ENCODE measurements around the gene CDR2L.

Gene CDR2L

DNA sequence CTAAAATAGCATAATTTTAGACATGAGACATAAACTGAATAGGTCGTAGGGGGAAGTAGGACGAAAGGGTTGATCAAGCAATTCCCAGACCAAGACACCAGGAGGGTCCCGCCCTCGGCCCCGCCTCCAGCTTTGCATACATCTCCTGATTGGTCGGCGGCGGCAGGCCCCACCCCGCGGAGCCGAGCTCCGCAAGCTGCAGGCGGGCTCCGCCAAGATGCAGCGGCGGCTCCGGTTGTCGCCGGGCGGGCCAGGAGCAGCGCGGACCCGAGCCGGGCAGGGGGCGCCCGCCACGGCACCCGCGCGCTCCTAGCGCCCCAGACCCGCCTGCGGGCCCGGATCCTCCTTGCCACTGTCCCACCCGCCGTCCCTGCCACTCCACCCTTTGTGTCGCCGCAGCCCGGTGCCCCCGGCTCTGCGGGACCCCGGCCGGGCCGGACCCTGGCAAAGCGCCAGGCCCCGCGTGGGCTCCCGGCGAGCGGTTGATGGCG is at the start of gene CDR2L:
TSS of gene CDR2L (plus strand) at position 215 of the 491 bp plus-strand sequence. CDS start 412 bp downstream, outside the sequence.
- peak; percentile 75 to 82 (median 79) for DNase-seq

DNA sequence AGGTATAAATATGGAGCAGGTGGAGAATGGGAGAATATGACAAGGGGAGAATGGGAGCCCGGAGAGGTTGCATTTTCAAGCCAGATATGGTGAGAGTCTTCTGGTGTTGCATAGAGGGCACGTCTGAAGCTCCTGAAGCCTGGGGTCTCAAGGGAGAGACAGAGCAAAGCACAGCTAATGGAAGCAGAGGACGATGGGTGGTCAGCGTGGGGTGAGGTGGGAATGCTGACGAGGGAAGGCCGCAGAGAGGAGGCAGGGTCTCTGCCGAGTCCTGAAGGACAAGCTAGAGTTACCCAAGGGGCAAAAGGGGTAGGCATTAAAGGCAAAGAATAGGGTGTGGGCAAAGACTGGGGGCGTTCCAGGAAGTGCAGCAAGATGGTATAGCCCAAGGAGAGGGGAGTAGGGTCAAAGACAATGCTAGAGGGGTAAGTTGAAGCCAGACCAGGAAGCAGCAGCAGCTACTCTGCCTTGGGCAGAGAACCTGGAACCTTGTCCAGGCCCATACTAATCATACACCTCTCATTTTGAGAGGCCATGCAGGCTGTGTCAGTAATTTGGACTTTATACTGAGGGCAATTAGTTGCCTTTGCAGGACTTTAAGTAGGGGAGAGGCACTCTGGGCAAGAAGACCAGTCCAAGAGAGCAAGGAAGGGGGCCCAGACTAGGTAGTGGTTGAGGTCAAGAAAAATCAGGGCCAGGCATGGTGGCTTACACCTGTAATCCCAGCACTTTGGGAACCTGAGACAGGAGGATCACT is 49.1 kb upstream of the CDR2L start:
- no peak for DNase-seq

DNA sequence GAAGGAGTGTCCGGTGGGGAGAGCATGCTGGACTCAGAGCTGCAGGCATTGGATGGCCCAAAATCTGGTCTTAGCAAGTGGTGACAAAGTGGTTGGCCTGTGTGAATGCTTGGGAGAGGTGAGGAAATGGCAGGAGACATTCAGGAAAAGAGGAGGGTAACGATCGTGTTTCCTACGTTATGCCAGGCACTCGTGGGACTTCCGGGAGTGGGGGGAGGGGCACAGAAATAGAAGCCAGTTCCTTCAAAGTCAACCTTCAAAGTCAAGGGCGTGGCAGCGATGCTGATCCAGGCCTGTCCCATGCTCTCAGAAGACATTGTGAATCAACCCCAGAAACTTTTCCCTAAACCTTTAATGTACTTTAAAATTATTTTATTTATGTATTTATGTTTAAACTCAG is 47.9 kb upstream of the CDR2L start:
- no peak for DNase-seq

DNA sequence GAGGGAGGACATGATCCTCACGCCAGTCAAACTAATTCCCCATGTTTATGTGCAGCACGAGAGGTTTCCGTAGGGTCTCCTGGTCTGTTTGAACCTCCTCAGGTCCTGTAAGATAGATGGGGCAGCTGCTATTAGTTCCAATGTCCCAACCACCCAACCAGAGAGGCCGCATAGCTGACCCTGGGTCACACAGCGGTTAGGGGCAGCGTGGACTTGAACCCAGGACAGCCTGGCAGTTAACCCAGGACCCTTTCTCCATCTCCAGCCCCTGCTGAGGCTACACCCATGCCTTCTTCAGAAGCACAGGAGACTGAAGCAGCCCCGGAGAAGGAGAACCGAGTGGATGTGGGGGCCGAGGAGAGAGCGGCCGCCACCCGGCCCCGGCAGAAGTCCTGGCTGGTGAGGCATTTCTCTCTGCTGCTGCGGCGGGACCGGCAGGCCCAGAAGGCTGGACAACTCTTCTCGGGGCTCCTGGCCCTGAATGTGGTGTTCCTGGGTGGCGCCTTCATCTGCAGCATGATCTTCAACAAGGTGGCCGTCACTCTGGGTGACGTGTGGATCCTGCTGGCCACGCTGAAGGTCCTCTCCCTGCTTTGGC is 46.2 kb upstream of the CDR2L start:
- no peak for DNase-seq

DNA sequence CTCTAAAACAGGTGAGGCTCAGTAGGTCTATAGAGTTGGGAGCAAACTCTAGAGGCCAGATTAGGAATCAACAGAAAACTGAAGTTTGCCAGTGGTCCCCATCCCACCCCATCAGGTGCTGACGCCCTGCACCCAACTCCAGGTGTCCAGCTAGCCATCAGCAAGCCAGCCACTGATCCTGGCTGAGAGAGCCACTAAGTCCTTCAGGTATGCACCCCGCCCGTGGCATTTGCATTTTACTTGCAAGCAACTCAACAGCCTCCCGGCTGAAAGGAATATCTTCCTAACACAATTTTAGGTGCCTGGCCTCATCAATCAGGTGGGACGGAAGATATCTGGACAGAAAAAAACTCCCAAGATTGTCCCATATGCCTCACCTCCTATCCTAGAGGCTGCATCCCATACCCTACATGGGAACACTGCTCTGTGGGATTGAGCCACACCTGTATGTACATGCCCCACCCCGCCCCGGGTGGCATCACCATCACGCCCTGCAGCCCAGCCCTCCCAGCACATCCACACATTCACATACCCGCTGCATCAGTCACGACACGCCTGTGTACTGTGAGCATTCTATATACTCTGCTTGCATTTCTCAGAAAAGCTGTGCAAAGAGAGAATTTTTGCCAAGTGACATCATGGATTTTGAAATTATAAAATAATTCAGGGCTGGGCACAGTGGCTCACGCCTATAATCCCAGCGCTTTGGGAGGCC is 43.5 kb upstream of the CDR2L start:
- no peak for DNase-seq

DNA sequence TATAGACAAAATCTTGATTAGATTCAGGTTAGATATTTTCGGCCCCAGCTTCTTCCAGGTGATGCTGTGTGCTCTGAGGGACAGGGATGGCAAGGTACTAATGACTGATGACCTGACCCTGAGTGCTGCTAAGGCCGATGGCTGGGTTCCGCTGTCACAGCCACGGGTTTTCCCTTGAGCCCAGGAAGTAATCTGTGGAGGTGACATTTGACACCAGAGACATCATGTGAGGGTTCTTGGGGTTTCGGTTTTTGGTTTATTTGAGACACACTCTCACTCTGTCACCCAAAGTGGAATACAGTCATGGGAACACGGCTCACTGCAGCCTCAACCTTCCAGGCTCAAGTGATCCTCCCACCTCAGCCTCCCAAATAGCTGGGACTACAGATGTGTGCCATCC is 41.9 kb upstream of the CDR2L start:
- DNase-seq: no peak

DNA sequence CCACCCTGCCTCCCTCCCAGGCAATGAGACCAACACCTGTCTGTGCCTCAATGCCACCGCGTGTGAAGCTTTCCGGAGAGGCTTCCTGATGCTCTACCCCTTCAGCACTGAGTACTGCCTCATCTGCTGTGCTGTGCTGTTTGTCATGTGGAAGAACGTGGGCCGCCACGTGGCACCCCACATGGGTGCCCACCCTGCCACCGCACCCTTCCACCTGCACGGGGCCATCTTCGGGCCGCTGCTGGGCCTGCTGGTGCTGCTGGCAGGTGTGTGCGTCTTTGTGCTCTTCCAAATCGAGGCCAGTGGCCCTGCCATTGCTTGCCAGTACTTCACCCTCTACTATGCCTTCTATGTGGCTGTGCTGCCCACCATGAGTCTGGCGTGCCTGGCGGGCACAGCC is 40.8 kb upstream of the CDR2L start:
- no peak for DNase-seq

DNA sequence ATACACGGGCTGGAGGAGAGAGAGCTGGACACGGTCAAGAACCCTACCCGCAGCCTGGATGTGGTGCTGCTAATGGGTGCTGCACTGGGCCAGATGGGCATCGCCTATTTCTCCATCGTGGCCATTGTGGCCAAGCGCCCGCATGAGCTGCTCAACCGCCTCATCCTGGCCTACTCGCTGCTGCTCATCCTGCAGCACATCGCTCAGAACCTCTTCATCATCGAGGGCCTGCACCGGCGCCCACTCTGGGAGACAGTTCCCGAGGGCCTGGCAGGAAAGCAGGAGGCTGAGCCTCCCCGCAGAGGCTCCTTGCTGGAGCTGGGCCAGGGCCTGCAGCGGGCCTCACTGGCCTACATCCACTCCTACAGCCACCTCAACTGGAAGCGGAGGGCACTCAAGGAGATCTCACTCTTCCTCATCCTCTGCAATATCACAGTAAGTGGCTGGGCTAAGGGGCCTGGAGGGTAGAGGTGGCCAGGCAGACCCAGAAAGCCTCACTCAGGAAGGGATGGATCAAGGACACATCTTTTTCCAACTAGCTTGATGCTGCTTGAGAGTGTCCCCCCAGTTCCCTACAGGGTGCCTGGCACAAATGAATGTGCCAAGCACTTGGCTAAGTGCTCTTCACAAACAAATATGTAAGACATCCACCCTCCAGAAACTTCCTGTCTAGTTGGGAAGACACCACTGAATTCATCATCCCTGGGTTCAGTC is 40.2 kb upstream of the CDR2L start:
- no peak for DNase-seq

DNA sequence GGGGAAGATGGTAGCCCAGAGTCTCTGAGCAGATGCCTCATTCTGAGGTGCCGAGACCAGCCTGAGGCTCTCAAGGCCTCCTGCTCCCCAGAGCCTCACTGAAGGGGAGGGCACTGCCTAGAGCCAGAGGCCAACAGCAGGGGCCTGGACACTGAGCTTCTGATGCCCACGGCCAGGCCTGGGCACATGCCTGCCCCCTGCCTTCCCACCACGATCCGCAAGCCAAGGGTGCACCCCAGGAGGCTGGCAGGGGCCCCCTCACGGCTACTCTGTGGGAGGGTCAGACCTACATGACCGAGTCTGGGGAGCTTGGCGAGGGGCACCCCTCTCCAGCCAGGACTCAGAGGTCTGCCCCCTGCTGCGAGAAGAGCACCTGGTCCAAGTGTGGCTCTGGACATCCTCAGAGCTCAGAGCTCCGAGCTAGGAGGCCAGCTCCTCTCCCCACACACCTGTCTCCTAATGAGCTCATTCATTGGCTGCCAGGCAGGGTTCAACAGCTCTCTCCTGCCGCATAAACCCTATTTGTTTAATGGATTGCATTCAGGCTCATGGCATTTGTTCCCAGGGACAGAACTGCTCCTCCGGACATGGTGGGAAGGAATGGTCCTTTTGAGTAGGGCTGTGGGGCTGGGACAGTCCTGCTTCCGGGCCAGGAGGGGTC is 37.8 kb upstream of the CDR2L start:
- DNase-seq: no peak

DNA sequence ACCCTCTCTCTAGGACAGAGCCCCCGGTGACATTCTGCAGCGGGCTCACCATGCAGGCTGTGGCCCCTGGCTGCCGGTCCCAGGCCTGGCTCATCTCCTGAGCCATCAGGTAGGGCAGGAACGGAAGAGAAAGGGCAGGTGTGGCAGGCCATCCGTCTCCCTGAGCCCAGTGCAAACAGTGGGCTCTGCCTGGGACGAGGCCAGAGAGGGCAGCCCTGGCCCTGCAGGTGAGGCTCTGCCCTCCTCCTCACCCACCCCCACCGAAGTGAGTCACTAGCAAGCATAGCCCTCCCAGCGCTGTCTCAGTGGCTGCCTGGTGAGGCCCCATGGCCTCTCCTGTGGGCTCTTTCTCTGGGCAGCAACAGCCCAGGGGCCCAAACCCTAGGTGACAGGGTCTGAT is 37.2 kb upstream of the CDR2L start:
- DNase-seq: no peak

DNA sequence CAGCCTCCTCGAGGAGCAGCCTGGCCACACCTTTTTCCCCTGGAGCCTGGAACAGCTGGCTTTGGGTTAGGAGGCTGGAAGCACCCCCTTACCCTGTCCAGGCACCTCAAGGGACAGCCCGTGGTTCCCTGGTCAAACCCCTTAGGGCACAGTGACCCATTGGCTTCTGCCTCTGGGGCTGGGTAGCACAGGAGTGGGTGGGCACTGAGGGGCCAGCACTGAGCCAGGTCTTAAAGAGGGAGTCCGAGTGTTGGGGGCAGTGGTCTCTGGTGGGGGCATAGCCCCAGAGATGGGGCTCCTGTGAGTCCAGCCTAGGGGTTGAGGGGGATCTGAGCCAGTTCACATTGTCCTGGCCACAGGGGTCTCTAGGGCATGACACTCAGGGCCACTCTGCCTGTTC is 36.4 kb upstream of the CDR2L start:
- no peak for DNase-seq

DNA sequence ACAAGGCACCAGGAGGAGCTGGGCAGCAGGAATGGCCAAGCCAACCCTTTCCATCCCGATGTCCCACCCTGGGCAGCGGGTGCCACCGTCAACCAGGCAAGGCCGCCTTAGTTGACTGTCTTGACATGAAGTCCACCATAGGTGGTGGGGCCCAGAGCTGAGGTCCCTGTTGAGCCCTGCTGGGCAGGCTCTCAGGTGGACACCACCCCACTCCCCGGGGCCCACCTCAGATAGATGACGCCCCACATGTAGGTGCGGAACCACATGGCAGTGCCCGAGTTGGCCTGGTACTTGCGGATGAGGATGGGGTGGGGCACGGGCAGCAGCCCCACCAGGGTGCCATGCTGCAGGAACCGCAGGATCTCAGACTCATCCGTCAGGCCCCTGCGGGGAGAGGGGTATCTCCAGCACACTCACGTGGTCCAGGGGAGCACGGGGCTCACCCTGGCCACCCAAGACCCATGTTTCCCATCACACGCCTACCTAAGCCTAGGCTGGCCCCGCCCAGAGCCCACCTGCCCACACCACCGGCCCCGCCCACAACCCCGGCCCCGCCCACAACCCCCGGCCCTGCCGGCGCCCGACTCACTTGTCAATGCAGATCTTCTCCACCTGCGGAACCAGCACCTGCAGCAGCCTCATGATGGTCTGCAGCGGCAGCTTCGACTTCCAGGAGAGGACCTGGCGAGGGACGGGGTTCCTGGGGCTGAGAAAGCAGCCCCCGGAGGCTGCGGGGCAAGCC is 35.6 kb upstream of the CDR2L start:
- DNase-seq: no peak

DNA sequence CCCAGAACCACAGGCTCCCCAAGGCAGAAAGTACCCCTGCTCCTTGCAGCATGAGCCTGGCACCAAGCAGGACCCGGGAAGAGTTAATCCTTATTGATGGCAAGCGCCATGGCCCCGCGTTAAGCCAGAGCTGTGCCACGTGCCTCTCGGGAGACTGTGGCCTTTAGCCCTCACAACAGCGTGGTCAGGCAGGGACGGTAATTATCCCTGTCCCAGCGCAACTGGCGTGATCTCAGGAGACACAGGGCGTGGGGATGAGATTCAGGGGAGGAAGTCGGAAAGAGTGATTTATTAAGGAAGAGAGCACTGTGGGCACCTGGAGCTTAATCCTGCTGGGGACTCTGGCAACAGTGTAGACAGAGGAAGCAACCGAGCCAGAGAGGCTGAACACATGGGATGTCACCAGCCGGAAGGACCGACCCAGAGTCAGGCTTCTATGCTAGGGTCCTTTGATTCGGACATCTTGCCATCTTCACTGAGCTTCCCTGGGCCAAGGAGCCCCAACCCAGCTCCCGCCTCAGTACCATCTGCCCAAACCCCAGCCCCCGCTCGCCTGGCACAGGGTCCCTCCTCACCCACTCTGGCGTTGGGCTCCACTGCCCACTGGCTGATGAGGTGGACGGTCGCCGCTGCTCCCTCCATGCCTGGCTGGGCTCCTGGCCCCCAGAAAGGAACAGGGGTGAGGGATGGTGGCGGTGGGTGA is 34.9 kb upstream of the CDR2L start:
- DNase-seq: no peak

DNA sequence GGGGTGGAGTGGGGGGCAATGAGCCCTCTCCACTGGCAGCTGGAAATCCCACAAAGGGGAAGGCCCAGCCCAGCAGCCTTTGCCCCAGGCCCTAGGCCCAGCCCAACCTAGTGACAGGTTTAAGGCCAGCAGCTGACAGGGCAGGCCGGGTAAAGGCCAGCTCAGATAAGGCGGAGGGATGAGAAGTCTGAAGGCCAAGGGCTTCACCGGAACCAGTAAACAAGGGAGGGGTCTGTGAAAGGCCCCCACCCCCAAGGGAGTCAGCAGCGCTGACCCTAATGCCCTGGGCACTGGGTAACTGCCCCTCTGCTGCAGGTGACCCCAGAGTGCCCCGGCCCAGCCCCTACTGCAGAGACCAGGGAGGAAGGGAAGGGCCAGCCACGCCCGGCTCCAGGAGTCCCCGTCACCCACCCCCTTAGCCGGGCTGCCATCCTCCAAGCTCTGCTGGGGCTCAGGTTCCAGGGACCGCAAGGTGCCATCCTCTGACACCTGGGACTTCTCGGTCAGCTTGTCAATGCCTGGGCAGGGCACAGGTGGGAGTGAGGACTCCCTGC is 34.2 kb upstream of the CDR2L start:
- DNase-seq: no peak

DNA sequence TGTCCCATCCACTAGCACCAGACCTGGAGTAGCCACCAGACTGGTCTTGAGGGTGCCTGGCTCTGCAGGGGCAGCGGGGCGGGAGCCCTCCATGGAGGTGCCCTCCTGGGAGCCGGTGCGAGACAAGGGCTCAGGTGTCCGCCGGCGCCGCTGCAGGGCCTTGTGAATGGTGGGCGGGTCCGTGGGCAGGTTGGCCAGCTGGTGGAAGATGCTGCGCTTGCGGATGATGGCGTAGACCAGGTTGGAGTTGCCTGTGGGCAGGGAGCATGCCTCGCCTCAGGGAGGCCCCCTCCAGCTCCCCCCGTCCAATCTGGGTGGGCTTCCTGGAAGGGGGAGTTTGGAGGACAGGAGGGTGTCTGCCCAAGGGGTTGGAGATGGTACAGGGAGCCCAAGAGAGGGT is 33.3 kb upstream of the CDR2L start:
- DNase-seq: no peak

DNA sequence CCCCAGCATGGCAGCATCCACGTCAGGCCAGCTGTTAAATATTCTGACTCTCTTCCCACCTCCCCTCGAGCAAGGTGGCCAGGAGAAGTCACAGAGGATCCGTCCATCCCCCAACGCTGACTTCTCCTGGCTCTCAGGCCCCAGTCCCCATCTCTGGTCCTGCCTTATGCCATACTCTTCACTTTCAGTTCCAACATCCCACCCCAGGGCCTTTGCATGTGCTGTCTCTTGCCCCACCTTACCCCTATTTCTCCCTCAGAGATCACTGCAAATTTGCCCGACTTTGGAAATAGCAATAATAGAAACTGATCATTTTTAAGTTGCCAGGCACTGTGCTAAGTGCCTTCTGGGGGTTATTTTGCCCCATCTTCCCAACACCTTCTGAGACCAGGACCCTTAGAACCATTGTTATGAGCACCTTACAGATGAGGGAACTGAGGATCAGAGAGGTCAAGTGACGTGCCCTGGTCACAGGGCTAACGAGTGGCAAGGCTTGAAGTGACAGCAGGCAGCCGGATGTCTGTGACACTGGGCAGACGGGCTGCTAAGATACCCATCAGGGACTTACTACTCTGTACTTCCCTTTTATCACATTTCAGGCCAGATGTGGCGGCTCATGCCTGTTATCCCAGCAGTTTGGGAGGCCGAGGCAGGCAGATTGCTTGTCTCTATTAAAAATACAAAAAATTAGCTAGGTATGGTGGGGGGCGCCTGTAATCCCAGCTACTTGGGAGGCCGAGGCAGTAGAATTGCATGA is 32.6 kb upstream of the CDR2L start:
- no peak for DNase-seq

DNA sequence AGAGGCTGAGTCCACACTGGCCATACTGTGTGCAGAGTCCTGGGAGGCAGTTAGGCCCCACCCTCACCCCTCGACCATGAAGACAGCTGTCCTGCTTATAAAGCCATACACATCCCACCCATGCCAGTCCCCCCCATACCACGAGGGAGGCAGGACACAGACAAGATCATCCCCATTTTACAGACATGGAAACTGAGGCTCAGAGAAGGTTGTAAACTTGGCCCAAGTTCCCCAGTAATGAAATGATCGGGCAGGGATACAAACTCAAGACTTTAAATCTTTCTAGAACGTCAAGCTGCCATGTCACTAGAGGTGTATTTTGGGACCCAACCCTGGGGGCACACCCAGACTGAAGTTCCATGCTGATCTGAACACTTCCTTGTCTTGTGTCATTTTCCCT is 31.3 kb upstream of the CDR2L start:
- no peak for DNase-seq

DNA sequence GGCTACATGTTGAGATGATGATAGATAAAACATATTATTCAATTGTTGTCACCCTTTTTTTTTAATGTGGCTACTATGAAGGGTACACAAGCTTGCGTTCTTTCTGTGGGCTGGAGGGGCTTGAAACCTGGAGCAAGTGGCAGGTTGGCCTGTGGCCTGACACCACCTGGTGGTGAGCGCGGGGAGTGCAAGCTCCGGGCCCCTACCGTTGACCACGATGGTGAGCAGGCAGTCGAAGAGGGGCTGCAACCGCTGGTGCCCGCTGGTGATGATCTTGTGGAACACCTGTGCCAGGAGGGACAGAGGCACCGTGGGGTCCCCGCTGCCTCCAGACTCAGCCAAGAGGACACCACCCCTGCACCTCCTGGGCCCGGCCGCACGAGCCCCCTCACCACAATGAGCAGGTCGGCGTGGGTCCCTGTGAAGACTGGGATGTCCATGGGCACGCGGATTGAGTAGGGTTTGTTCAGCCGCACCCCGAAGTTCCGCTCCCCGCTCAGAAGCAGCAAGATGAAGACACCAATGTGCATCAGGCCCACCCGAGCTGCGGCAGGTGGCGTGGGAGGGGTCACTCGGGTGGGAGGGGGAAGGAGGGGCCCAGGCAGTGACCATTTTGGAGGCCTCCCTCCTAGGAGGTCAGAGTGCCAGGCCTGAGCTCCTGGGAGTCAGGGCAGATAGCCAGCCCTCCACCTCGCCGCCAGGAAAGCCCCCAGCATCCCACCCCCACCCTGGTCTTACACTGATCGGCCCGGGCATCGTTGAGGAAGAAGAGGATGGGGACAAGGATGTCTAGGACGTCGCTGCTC is 29.3 kb upstream of the CDR2L start:
- DNase-seq: peak; percentile 54 to 85 (median 66)

DNA sequence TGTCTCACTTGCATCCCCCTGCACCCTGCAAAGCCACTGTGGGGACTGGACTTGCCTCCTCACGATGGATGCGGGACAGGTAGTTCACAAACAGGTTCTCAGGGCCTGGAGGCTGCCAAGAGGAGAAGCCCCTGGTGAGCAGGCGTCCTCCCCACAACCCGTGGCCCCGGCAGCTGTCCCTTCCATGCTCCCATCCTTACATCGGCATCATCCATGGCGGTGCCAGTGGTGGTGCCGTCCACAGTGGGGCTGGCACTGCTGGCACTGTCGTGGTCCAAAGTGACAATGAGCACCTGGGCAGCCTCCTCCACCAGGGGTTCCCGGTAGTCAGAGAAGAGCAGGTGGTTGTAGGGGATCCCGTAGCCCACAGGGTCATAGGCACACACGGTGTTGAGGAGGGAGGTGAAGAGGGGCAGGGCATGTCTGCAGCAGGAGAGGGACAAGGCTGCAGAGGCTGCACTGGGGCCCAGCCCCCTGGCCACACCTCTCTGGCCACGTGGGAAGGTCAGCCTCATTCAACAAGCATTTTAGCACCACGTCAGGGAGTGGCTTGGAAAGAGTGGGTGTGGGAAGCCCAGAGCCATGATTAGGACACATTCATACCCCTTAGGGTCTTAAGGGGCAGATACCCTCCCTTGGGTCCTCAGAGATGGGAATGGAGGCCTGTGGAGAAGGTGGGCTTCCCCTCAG is 27.5 kb upstream of the CDR2L start:
- DNase-seq: no peak
